ENCODE measurements around the gene PLEKHA8.

The PLEKHA8 gene

GRCh38 chr7:30104157-30104556 is 75.9 kb downstream of the PLEKHA8 start:
- DNase-seq (ENCODE audit: low read depth in 2 of 2), result no peak

GRCh38 chr7:30112103-30112713 is 84.0 kb downstream of the PLEKHA8 start:
- no peak for DNase-seq (ENCODE audit: low read depth in 2 of 2)

DNA sequence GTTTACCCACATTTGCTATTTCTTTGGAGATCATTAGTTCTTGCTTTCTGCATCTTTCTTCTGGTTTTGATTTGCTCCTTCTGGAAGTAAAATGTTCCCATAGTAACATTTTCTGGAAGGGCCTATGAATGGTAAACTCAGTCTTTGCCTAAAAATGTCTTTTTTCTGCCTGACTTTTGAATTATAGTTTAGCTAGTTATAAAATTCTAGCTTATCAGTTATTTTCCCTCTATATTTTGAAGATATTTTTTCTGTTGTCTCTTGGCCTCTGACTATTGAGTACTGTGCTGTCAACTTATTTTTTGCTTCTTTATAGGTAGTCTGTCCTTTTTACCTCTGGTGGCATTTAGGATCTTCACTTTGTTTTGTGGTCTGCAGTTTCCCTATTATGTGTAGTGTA is 84.9 kb downstream of the PLEKHA8 start:
- DNase-seq (ENCODE audit: low read depth in 2 of 2), result no peak

DNA sequence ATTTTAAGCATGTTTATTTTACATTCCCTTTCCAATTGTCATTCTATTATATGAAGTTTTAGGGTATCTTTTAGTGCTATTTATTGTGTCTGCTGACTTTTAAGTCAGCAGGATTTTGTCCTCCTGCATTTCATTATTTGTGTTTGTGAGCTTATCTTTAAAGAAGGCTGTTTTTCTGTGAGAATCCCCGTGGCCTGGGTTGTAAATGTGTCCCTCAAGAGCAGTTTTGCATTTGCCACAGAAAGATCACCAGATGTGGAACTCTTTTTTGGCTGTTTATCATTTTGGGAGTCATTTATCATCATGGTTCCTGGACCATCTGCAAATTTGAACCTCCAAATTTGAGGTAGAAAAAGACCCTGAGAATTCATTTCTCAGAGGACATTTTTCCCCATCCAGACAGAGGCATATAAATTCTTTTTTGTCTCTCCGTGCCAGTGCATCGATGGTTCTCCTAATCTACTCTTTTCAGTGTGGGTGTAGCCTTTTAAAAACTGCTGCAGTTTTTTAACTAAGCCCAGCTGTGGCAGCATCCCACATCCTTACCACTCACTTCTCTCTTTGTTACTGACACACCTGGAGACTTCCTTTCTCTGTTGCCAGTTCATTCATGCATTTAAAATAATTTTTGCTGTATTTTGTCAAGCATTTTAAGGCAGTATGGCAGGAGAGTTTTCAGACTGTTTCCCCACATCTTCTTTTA is 86.5 kb downstream of the PLEKHA8 start:
- DNase-seq (ENCODE audit: low read depth in 2 of 2), result no peak

GRCh38 chr7:30115709-30116297 is 87.6 kb downstream of the PLEKHA8 start:
- DNase-seq (ENCODE audit: low read depth in 2 of 2), result no peak

- no peak for DNase-seq (ENCODE audit: low read depth in 2 of 2)
These were observed 88.6 kb downstream of the PLEKHA8 start for GRCh38 chr7:30116771-30117170.

DNA sequence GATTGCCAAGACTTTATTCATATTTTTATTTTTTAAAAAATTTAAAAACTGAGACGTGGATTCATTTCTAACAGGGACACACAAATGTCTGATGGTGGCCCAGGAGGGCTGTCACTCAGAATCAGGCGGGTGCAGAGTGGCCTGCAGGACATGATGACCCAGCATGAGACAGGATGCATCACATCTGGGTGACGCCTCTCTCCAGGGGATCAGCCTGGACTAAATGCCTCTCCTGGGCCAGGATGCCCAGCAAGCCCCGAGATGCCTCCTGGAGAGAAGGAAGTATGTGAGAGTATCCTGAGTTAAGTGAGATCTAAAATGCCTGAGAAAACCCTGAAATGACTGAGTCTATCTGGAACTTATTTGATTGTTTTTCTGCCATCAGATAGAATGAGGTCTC is 89.7 kb downstream of the PLEKHA8 start:
- DNase-seq (ENCODE audit: low read depth in 2 of 2), result no peak

DNA sequence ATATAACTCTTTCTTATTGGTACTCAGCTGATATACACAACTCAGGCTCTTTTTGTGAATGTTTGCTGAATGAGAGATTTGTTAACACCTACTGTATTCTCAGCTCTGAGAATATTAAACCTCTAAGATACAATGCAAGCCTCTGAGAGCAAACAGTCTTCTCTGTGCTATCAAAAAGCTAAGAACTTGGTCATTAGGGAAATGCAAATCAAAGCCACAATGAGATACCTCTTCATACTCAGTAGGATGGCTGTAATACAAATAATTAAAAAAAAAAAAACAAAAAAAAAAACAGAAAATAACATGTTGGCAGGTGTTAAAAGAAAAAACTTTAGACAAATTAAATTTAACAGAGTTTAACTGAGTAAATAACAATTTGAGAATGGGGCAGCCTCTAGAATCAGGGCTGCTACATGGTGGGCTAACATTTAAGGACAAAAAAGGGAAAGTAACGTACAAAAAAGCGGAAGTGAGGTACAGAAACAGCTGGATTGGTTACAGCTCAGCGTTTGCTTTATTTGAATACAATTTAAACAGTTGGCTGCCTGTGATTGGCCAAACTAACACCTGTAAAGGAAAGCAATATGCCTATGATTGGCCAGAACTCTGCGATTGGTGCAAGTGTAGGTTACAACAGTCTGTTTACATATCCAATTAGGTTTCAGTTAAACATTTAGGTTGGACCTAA is 91.8 kb downstream of the PLEKHA8 start:
- no peak for DNase-seq (ENCODE audit: low read depth in 2 of 2)

DNA sequence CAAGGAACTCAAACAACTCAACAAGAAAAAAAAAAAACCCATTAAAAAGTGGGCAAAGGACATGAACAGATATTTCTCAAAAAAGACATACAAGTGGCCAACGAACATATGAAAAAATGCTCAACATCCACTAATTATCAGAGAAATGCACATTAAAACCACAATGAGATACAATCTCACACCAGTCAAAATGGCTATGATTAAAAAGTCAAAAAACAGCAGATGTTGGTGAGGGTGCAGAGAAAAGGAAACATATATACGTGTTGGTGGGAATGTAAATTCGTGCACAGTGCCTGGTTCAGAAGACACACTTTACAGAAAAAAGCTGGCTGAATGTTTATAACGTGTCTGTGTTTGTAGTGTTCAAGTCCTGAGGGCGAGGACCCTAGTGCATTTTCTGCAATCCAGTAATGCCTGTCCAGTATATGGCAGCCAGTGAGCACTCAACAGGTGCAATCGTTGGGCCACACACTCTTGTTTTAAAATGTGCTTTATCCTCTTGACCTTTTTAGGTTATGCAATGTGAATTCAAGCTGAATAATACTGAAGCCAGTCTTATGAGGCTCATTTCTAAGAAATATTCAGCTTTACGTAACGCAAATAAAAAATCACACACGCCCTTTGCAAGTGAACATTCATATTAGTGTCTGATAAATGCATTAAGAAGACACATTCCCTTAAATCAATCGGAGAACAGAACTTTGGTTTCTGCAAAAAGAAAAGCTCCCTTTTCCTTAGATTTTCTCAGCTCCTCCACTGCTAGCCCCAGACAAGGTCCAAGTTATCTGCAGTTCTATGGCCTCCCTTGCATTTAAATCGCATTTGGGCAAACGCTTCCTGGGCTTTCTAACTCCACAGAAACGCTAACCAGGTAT is 105.8 kb downstream of the PLEKHA8 start:
- no peak for DNase-seq (ENCODE audit: low read depth in 2 of 2)

- DNase-seq (ENCODE audit: low read depth in 2 of 2), result peak; percentile 64 to 74
These were observed 106.5 kb downstream of the PLEKHA8 start, which contains the start of gene MTURN for GRCh38 chr7:30134611-30135300. TSS of gene MTURN (plus strand) at chr7:30134986. CDS start at chr7:30135137, 151 bp downstream.

- no peak for DNase-seq (ENCODE audit: low read depth in 2 of 2)
These were observed 107.3 kb downstream of the PLEKHA8 start for GRCh38 chr7:30135301-30136116.

DNA sequence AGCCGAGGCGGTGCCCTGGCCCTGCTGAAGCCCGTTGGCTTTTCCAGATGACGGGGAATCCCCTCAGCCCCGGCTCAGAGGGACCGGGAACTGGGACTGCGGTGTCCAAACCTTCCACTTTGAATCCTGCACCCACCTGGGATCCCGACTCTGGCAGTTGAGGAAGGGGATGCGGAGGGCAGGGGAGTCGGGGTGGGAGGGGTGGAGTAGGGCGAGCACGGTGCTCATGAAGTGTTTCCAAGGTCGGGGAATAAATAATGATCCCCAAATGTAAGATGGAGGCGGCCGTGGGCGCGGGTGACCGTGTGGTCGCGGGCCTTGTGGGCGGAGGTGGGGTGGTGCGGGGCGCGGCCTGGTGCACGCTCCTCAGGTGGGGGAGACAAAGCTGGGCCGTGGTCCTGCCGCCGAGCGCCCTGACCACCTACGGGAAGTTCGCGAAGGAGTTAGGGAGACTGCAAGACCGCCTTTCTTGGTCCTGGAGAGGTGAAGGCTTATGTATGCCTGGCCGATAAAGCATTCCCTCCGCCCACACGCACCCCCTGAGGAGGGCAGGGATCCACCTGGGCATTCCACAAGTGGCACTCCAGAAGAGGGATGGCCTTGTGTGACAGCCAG is 108.0 kb downstream of the PLEKHA8 start:
- no peak for DNase-seq (ENCODE audit: low read depth in 2 of 2)

DNA sequence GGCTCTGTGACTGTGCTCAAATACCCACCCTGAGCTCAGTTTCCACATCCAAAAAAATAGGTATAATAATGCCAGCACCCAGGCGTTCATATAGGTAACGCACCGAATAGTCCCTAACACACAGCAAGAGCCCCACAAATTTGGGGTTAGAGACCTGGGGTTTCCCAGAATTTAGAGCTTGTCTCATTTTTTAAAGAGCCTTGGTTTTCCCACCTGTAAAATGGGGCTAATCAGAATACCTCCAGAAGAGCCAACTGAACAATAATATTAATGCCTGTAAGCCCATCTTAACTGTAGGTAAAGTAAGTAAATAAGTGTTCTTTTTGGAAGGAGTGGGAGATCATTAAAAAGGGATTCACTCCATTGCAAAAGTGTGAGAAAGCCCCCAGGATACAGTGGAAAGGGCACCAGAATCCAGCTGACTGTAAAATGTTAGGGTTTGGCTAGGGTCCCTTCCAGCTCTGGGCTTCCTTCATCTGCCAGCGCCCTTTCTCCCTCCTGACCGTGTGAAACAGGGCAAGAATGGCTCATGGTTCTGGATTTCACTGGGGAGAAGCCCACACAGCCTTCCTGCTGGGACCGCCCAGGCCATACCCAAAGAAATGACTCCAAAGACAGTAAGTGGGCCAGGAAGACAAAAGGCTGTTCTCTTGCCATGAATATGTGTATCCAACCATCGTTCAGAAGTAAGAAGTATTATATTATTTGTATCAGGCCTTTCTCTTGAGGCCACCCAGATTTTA is 108.7 kb downstream of the PLEKHA8 start:
- no peak for DNase-seq (ENCODE audit: low read depth in 2 of 2)

- no peak for DNase-seq (ENCODE audit: low read depth in 2 of 2)
These were observed 111.7 kb downstream of the PLEKHA8 start for GRCh38 chr7:30139836-30140384.

DNA sequence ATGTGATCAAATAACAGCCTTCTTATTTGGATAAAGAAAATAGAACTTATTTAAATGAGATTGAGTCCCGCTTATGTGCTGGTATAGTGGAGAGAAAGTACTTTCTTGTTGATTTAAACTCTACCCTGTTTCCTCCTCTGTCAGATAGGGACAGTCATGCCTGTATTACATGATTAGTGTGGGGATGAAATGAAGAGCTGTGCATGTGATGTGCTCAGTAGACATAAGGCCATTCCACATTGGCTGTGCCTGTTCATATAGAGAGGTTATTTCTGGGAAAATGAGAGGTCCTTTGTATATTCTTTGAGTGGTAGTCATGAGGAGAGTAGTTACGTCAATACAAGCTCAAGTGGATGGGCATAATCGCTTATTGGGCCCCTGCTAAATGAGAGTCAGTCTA is 112.2 kb downstream of the PLEKHA8 start:
- DNase-seq (ENCODE audit: low read depth in 2 of 2), result no peak

DNA sequence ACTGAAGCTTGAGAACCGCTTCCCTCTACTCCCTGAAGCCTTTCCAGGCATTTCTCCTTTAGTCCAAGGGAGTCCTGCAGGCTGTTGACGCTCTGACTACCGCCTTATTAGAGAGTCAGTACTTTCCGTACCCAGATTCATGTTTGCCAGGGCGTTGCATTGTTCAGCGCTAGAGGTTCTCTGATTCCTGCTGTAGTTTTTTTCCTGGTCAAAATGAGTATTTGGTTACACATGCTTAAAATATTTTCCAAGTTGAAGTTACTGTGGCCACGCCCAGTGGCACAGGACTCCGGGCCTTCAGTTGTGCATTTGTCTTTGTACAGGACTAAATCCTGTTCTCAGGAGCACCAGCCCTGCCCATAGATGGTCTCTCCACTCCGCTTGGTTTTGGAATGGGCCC is 114.5 kb downstream of the PLEKHA8 start:
- no peak for DNase-seq (ENCODE audit: low read depth in 2 of 2)

DNA sequence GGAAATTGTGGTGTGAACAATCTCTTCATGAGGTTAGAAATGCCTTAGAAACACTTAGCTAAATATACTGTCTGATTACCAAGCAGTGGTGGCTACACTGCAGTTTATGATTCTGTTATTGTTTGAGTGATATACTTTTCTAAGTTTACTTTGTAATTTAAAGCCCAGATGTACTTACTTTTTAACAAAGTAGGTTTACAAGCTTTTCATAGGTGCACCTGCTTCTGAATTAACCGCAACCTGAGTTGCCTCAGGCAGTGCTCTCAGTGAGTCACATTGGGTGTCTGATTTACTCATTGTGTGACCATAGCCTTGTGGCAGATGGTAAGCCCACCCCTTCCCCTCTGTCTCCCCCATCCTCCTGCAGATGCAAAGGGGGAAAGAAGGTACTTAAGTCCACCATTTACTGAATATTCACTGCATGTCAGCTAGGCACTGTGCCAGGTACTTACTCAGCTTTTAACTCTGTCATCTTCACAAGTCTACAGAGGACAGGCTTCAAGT is 115.6 kb downstream of the PLEKHA8 start:
- no peak for DNase-seq (ENCODE audit: low read depth in 2 of 2)

GRCh38 chr7:30144657-30145306 is 116.6 kb downstream of the PLEKHA8 start:
- no peak for DNase-seq (ENCODE audit: low read depth in 2 of 2)
